GM21447 (cell line): ENCODE measurements around the gene GAL3ST3.
"Not testable (repeated sequence)": the region's sequence is repeated elsewhere in the genome, so short reads cannot be mapped to it uniquely, and the experiment has no call there.

ENCODE experiments used
- ATAC-seq: cut with Tn5 transposase; IDR thresholded peaks from one replicate; pipeline ENCODE4 v1.9.1; 2021; ENCODE audit not compliant: unreplicated experiment

The GAL3ST3 gene

DNA sequence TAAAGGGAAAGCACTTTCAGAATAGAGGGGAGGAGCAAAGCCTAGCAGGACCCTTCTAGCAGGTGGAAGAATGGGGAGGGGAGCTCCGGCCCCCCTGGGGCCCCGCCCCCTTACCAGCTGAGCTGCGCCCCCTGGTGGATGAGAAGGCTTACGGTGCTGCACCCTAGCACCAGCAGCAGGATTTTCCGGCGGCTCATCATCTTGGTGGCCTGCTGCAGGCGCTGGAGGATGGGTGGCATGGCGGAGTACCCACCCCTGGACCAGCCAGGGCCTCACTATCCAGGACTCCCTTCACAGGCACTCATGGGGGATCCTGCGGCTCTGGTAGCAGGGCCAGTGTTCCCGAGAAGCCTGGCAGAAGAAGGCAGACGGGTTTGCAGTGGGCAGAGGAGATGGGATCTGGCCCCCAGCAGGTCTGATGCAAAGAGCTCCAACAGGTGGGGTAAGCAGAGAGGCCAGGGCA is 3.8 kb downstream of the GAL3ST3 start:
- peak; percentile 75 for ATAC-seq

DNA sequence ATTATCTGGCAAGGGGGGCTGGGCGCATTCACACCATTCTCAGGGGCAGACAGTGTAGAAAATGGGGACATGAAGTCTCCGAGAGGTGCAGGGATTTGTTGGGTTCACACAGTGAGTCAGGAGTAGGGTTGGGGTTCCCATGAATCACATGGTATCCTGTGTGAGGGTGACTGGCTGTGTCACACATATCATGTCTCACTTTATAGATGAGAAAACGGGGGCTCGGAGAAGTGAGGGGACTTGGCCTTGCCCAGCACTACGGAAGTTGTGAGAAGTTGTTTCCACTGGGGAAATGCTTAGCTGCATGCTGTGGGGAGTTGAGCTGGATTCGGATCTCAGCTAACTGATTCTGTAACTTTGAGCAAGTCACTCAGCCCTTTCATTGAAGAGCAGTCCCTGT is 4.2 kb downstream of the GAL3ST3 start:
- ATAC-seq = no peak

DNA sequence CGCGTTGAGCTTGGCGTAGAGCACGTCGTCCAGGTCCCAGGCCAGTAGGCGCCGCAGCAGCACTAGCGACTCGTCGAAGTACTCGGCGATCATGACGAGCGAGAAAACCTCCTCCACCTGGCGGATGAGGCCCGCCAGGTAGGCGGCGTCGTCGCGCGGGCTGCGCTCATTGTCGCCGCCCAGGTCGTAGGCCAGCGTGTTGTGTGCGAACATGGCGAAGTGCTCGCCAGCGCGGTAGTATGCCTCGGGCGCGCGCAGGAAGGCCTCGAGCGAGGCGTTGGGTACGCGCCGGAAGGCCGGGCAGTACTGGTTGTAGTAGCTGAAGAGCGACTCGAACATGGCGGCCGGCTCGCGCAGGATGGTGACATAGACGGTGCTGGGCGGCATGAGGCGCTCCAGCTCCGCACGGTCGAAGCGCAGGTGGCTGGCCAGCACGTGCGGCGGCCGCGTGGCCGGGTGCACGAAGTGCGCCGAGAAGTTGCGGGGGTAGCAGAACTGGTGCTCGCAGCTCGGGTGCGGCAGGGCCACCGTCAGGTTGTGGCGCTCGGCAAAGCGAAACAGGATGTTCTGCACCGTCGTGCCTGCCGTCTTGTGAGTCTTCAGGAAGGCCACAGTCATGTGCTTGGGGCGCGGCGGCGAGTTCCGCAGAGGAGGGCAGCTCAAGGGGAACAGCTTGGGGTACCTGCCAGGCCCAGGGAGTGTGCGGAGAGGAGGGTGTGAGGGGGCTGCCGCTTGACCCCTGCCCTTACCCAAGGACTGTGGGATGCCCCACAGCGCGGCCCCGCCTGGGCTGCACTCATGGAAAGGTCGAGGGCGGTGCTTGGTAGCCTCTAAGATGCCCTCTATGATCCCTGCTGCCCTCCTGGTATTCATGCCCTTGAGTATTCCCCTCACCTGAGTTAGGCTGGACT is 5.7 kb downstream of the GAL3ST3 start:
- ATAC-seq = no peak

DNA sequence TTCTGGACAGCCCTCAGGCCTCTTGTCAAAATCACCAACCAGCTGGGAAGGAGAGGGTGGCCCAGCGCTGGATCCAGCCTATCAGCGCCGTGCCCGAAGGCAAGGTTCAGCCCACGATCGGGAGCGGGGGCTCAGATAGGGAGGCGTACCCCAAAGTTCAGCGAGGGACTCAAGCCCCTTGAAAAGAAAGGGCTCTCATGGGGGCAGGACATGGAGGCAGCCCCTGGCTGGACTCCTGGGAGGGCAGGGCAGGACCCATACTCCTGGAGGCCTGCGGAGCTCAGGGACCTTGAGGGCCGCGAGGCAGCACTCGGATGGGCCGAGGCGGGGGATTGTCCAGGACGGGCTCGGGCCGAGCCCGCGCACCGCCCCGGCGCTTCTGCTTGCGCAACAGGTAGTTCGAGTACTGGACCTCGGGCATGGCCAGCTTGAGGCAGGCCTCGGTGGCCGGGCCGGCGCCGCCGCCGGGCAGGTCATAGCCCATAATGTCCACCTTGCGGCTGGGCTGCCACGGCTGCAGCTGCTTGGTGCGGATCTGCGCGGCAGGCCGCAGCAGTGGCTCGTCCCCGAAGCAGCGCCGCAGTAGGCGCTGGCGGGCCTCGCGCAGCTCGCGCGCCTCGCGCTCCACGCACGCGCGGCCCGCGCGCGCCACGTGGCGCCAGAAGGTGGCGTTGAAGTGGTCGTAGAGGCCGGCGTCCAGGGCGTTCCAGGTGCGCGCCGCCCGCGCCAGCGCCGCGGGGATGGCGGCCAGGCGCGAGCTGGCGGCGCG is 6.5 kb downstream of the GAL3ST3 start:
- ATAC-seq = no peak

DNA sequence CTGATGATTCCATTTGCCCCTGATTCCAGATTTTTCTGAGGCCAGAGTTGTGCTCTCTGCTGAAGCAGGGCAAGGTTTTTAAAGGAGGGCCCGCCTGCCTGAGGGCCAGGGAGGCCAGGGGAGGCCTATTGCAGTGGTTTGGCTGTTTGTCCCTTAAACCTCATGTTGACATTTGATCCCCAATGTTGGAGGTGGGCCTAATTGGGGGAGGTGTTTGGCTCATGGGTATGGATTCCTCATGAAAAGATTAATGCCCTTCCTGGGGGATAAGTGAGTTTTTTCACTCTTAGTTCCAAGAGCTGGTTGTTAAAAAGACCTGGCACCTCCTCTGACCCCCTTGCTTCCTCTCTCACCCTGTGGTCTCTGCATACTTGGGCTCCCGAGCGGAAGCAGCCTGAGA is 9.2 kb downstream of the GAL3ST3 start:
- no peak for ATAC-seq

DNA sequence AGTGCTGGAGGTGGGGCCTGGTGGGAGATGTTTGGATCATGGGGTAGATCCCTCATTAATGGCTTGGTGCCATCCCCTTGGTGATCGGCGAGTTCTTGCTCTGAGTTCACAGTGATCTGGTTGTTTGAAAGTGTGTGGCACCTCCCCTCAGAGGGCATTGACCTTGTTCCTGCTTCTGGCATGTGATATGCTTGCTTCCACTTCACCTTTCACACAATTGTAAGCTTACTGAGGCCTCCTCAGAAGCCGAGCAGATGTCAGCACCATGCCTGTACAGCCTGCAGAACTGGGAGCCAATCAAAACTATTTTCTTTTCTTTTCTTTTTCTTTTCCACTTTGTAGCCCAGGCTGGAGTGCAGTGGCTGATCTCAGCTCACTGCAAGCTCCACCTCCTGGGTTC is 11.6 kb downstream of the GAL3ST3 start:
- ATAC-seq = no peak

DNA sequence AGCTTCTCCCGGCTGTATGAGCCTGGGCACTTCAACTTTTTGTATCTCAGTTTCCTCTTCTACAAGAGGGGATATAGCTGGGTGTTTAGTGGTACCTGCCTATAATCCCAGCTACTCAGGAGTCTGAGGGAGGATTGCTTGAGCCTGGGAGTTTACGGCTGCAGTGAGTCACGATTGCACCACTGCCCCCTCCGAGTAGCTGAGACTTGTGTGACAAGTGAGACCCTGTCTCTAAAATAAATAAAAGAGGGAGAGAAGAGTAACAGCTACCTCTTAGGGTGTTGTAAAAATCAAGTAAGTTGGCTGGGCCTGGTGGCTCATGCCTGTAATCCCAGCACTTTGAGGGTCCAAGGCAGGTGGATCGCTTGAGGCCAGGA is 12.6 kb downstream of the GAL3ST3 start:
- ATAC-seq = no peak

DNA sequence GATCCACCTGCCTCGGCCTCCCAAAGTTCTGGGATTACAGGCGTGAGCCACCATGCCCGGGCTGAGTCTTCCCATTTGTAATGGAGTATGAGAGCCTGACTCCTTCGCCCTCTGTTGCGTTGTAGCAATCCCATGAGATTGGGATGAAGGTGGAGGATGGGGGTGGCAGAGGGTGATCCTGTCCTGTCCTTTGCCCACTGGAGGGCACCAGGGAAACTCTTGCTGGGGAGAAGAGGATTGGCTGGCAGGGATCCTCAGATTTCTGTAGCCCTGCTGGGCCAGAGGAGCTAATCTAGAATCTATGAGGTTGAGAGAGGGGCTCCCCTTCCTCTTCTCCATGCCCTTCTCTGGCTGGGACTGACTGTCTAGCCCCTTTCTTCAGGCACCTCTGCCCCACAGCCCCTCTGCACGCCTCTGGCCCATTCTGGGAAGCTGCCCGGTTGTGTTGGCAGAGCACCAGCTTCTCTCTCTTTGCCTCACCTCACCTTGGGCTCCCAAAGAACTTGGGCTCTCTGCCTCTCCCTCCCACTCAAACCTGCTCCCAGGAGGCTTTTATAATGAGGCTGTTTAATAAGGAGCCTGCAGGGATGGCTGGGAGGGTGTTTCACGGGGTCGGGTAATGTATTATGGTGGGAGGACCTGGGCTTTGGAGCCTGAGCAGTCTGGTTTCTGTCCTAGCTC is 13.2 kb downstream of the GAL3ST3 start:
- ATAC-seq = no peak

DNA sequence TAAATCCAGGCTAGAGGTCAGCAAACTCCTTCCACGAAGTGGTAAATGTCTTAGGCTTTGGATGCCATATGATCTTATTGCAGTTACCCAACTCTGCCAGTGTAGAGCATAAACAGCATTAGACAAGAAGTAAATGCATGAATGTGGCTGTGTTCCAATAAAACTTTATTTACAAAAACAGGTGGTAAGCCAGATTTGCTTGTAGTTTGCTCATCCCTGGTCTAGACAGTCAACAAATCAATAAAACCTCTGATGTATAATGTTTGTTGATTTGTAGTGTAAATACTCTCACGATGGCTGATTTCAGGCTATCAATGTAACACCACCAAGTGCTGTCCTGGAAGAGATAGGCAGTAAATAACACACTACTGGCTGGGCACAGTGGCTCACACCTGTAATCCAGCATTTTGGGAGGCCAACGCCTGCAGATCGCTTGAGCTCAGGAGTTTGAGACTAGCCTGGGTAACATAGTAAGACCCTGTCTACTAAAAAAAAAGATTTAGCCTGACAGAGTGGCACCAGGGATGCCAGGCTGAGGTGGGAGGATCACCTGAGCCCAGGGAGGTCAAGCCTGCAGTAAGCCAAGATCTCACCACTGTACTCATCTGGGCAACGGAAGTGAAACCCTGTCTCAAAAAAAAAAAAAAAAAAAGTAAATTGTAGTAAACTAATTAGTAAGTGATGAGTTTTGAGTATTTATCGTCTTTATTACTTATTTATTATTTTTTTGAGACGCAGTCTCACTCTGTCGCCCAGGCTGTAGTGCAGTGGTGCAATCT is 15.8 kb downstream of the GAL3ST3 start:
- no peak for ATAC-seq

DNA sequence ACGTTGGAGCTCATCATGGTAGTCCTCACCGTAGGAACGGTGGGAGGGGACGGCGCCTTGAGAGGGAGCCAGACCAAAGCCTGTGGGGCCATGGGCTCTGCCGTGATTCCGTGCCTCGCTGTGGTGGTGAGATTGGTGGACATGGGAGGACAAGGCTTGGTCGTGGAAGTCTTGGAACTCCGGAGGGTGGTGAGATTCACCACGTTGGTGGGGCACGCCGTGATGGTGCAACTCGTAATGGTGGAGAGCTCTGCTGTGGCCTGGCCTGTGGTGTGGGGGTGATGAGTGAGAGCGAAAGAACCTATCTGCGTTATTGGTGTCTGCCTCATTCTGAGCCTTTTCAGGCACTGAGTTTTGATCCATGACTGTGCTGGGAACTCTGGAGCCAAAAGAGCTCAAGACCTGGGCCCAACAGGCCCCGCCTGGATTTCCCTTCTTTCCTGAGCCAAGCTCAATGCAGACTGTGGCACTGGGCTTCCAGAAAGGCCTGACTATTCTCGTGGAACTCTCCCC is 22.9 kb downstream of the GAL3ST3 start, which contains the start of gene CATSPER1:
TSS of gene CATSPER1 (minus strand) at position 463 of the 513 bp plus-strand sequence. CDS start at position 363, 100 bp downstream.
- no peak for ATAC-seq

DNA sequence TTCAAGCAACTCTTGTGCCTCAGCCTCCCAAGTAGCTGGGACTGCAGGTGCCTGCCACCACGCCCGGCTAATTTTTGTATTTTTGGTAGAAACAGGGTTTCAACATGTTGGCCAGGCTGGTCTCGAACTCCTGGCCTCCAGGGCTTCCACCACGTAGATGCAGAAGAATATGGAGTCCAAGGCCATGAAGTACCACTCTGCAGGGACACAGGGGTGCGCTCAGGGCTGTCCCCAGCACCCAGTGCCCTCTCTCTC is 25.8 kb downstream of the GAL3ST3 start:
- not testable (repeated sequence) for ATAC-seq

DNA sequence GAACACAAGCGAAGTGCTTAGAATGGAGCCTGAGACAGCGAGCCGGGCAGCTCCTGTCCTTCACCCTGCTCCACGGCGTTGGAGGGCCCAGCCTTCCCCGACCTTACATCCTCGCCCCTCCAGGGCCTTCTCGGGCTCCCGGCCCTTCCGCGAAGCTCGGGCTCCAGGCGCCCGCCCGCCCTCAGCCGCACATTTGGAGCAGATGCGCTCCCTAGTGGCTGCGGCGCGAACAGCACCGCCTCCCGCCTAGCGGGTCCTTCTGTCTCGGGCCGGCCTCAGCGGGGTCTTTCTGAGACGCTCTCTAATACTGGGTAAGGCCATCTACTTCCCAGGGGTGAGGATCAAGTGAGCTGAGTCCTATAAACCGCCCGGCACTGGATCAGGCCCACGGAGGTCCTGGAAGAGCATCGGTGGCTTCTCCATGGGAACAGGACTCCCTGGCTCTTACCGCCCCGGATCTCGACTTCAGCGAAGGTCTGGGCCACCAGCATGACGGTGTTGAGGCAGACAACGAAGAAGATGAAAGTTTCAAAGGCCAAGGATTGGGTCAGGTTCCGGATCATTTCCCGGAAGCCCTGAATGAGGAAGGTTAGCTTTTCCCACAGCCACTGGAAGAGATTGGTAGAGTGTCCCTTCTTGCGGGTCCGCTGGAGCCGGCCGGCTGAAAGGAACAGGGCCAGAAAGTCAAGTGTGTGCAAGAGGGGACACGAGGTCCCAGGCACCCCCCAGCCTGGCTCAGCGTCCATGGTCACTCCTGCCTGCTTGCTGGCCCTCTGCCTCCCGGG is 26.4 kb downstream of the GAL3ST3 start:
- ATAC-seq = no peak

DNA sequence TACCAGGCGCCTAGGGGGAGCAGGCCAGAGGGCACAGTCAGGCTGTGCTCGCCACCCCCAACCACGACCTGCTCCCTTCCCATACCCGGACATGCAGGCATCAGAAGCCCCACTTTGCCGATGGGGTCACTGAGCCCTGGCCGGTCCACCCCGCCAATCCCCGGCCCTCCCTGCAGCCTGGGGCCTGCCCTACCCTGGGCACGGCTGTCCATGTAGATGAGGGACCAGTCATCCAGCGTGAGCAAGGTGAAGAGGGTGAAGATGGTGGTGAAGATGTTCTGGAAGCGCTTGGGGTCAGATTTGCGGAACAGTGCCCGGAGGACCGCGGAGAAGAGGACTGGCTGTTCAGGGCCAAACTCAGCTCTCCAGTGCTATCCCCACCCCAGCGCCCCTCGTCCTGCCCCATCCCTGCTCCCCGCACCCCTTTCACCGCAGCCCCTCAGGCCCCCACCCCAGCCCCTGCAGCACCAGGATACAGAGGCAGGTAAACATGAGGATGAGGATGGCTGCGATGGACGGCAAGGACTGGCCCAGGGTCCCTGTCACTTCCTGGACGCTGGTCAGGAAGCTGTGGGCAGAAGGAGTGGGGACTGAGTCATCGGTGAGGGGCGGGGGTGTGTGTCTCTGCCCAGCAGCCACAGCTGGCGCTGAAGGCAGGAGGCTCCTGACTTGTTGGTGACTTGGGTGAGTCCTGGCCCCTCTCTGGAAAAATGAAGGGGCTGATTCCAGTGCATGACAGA is 28.2 kb downstream of the GAL3ST3 start:
- ATAC-seq = no peak

DNA sequence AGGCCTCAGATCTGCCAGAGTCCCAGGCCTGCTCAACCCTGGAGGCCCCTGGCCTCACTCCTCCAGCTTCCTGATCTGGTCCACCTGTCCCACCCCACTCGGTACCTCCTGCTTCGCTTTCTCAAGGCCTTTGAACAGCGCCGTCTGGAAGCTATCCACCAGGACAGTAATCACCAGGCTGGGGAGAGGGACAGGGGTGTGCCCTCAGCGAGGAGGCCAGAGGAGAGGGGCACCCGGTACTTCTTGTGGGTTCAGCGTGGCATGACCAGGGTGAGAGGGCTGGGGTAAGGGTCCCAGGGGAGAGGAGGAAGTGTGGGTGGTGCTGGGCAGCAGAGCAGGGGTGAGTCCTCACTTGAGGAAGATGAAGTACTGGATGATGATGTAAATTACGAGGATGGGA is 28.7 kb downstream of the GAL3ST3 start:
- ATAC-seq = no peak

DNA sequence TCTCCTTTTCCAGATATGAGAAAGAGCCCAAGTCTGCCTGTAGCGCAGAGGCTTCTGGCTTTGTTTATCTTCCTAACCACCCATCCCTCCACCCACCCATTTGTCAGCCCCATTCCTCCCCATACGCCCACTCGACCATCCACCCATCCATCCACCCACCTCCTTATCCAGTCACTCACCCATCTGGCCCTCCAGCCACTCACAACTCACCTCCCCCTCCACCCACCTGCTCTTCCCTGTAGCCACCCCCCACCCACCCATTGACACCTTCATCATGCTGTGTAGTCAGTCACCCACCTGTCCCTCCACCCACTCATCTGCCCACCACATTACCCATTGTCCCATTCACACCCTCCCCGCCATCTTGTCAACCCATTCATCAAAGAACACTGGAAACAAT is 31.6 kb downstream of the GAL3ST3 start:
- ATAC-seq = no peak

DNA sequence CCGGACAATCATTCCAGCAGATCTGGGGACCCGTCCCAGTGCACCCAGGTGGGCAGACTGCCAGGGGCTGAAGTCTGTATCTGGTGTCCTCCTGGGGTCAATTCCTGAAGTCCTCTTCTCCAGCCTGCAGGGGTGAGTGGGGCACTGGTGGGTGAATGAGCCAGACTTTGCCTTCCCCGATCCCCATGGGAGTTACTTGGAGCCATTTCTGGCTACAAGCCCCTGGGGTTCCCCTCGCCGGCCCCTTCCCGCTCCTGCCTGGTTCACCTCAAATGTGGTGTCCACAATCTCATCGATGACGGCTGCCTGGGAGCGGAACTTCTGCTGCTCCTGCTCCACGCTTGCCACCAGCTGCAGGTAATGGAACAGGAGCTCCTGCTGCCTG is 32.2 kb downstream of the GAL3ST3 start:
- ATAC-seq = no peak

DNA sequence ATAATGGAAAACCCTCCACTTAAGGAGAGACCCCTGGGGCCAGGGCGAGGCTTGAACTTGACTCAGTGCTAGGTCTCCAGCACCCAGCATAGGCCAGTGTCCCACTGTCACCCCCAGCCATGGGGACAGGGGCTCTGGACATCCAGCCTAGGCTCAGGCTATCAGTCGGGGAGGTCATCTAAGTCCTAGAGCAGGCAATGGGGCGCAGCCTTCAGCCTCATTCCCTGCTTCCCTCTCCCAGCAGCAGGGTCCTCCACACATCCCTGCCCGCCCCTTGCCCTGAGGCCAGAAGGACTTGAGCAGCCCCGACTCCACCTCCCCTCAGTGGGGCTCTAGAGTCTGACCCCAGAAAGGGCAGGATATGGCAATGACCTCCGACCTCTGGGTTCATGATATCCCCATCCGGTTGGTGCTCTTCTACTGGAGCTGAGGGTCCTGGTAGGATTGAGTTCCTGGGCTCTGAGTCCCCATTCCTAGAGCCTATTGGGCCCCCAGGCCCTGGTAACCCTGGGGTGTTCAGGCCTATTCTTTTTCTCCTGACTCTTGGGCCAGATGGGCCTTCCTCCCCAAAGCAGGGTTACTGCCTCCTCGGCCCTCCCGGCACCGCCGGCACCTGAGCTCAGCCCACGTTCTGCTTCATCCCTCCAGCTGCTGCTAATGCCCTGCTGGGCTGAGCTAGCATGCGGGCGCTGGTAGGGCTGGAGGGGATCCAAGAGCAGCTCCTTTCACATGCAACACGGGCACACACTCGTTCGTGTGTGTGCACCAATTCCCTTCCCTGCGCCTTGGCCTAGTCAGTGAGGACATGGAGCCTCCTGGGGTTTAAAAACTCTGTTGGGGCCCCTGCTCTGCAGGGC is 32.8 kb downstream of the GAL3ST3 start:
- ATAC-seq = no peak

DNA sequence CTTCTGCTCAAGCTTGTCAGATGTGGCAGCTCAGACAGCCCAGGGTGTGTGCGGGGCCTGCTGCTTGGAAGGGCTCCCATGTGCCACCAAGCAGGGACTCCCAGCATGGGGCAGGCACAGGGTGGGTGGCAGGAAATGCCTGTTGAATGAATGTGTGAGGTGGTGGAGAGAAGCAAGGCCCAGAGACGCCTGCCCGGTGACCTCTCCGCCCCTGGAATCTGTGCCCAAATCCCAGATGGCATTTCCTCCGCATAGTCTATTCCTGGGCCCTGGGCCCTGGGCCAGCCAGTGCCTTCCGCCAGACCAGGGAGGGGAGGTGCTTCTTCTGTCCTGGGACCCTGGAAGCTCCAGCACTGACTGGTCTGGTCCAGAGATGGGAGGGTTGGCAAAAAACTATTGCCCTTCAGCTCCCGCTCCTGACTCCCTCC is 33.5 kb downstream of the GAL3ST3 start:
- ATAC-seq = no peak
